ENCODE results near the gene COQ10B. TPM values are rescaled to one million over a fixed set of nuclear protein-coding genes. Genes with fewer than 3 reads are reported as not detected.

The COQ10B gene
- total and polyA plus RNA-seq, 4 experiments from 2014 or later = 31.7 to 88.1 (median 39.0) TPM

DNA sequence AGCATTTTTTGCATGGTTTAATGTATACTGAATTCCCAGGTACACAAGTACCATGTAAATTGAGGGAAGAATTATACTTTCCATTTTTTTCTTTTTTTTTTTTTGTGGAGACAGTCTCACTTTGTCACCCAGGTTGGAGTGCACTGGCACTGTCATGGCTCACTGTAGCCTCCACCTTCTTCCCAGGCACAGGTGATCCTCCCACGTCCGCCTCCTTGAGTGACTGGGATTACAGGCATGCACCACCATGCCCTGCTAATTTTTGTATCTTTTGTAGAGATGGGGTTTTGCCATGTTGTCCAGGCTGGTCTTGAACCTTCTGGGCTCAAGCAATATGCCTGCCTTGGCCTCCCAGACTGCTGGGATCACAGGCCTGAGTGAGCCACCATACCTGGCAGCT lies 50.6 kb downstream of the COQ10B start:
- intact Hi-C loops (cut with micrococcal nuclease) = no loop called here
- DNase-seq = no peak
- no peak overlapping the region for H3K4me3 Mint-ChIP-seq
- no peaks in the 10 kb centered on the region for H3K27me3 Mint-ChIP-seq
- peak overlapping the region in 4 of 7 donors; percentile 31 to 92 (median 42) for H3K27ac Mint-ChIP-seq
- no peaks in the 10 kb centered on the region for H3K27me3 ChIP-seq (ENCODE audit: insufficient read depth, low read length)
- H3K36me3 ChIP-seq (ENCODE audit: insufficient read depth, low read length) = peaks cover 13% of the 10 kb centered on the region
- POLR2A ChIA-PET (ENCODE audit: partially characterized antibody) = interaction anchor here (1.5 to 4.6 kb wide), 3 partner anchors 9 to 69 kb away, joined by 5 to 40 read pairs (median 8); partner anchors contain the start of genes MOB4 and SF3B1
- no peak overlapping the region for H3K27ac ChIP-seq (ENCODE audit: low read depth, low read length)
- CTCF ChIA-PET (ENCODE audit: partially characterized antibody) = interaction anchor here (0.6 to 2.3 kb wide), 2 partner anchors 13 to 501 kb away, joined by 3 to 7 read pairs; no protein-coding TSS in a partner anchor
- no peak overlapping the region for H3K4me3 ChIP-seq (ENCODE audit: low read length in 2 of 2)
- H3K9me3 ChIP-seq (ENCODE audit: control insufficient read depth in 1 of 2, low read length in 2 of 2) = no peaks in the 10 kb centered on the region
- H3K4me1 ChIP-seq (ENCODE audit: insufficient read depth, low read length) = peaks cover 35% of the 10 kb centered on the region
- peaks cover 14 to 42% (median 26%) of the 10 kb centered on the region in 4 donors for H3K4me1 Mint-ChIP-seq
- H3K9me3 Mint-ChIP-seq = no peaks in the 10 kb centered on the region
- peaks cover 3 to 49% of the 10 kb centered on the region in 2 donors for H3K36me3 Mint-ChIP-seq

DNA sequence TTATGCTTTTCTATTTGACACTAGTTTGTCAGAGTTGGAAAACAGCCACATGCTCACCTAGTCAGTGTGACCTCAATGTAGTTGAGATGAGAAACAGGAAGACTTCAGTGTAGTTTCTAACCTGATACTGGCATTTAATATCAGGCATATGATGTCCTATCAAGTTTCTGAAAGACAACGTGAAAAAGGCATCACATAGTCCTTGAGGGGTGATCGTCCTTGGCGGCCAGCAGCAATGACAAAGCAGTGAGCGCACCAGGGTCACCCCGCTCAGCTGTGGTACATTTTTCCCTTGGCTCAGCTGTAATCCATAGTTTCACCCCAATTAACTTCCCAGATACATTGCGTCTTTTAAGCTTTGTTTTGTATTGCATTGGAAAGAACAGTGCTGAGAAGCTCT lies 51.2 kb downstream of the COQ10B start:
- Histone ChIP-seq H3K27ac (ENCODE audit: low read depth, low read length) (no peak overlapping the region), H3K4me1 (ENCODE audit: insufficient read depth, low read length) (peaks cover 35% of the 10 kb centered on the region), H3K4me3 (ENCODE audit: low read length in 2 of 2) (no peak overlapping the region), H3K9me3 (ENCODE audit: control insufficient read depth in 1 of 2, low read length in 2 of 2) (no peaks in the 10 kb centered on the region), H3K27me3 (ENCODE audit: insufficient read depth, low read length) (no peaks in the 10 kb centered on the region), H3K36me3 (ENCODE audit: insufficient read depth, low read length) (peaks cover 13% of the 10 kb centered on the region)
- no peak overlapping the region for H3K4me3 Mint-ChIP-seq
- H3K27ac Mint-ChIP-seq = peak overlapping the region in 4 of 7 donors; percentile 44 to 92 (median 54)
- H3K27me3 Mint-ChIP-seq = no peaks in the 10 kb centered on the region
- peaks cover 14 to 38% (median 26%) of the 10 kb centered on the region in 4 donors for H3K4me1 Mint-ChIP-seq
- DNase-seq = no peak
- CTCF ChIA-PET (ENCODE audit: partially characterized antibody) = no interaction called here
- peaks cover 3 to 45% of the 10 kb centered on the region in 2 donors for H3K36me3 Mint-ChIP-seq
- no peaks in the 10 kb centered on the region for H3K9me3 Mint-ChIP-seq
- intact Hi-C loops (cut with micrococcal nuclease) = no loop called here
- POLR2A ChIA-PET (ENCODE audit: partially characterized antibody) = interaction anchor here (0.6 to 4.6 kb wide), 3 partner anchors 8 to 255 kb away, joined by 5 to 40 read pairs (median 5); partner anchors contain the start of gene MOB4

DNA sequence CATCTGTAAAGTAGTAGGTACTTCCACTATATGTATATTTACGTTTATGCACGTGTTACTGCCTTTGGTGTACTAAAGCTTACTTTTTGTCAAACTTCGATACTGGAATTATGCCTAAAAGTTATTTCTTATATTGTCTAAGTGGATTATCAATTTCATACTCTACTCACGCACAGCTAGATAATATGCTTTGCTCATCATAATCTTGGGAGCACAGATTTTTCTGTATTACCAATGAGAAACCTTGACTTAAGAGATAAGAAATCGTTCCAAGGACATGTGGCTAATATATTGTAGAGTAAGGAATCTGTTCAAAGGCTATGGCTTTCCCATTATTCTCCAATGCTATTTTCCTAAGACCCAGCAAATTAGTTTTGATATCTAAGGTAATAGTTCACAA lies 53.3 kb downstream of the COQ10B start:
- POLR2A ChIA-PET (ENCODE audit: partially characterized antibody) = interaction anchor here (1.2 to 4.6 kb wide), 2 partner anchors 9 to 72 kb away, joined by 4 to 40 read pairs; partner anchors contain the start of genes MOB4 and SF3B1

DNA sequence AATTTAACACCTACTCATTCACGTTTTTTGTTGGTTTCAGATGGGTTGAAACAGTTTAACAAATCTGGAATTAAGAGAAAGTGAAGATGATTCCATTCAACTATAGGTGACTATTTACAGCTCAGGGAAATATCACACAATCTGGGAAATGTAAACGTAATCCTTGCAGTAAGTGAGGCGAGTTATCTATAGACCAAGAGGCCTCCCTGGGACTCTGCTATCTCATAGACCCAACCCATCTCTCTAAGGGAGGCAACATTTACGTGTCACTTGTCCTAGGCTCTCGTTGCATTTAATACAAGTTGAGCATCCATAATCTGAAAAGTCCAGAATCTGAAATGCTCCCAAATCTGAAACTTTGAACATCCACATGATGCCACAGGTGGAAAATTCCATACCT lies 60.6 kb downstream of the COQ10B start:
- peaks cover 0 to 15% of the 10 kb centered on the region in 2 donors for H3K36me3 Mint-ChIP-seq
- intact Hi-C loops (cut with micrococcal nuclease) = no loop called here
- H3K27me3 ChIP-seq (ENCODE audit: insufficient read depth, low read length) = no peaks in the 10 kb centered on the region
- POLR2A ChIA-PET (ENCODE audit: partially characterized antibody) = interaction anchor here (0.9 to 1.9 kb wide), 5 partner anchors 11 to 79 kb away, joined by 3 to 27 read pairs (median 3); partner anchors contain the start of genes HSPD1, HSPE1 and SF3B1
- no peak for DNase-seq
- CTCF ChIA-PET (ENCODE audit: partially characterized antibody) = interaction anchor here (1.1 to 1.9 kb wide), 2 partner anchors 14 to 61 kb away, joined by 3 to 10 read pairs; partner anchors contain the start of genes COQ10B, HSPD1 and HSPE1
- H3K9me3 ChIP-seq (ENCODE audit: control insufficient read depth in 1 of 2, low read length in 2 of 2) = no peaks in the 10 kb centered on the region
- H3K4me1 ChIP-seq (ENCODE audit: insufficient read depth, low read length) = peaks cover 28% of the 10 kb centered on the region
- peak overlapping the region in 3 of 7 donors; percentile 92 to 97 (median 97) for H3K27ac Mint-ChIP-seq
- H3K4me3 ChIP-seq (ENCODE audit: low read length in 2 of 2) = no peak overlapping the region
- no peaks in the 10 kb centered on the region for H3K36me3 ChIP-seq (ENCODE audit: insufficient read depth, low read length)
- H3K9me3 Mint-ChIP-seq = no peaks in the 10 kb centered on the region
- H3K27ac ChIP-seq (ENCODE audit: low read depth, low read length) = no peak overlapping the region
- H3K27me3 Mint-ChIP-seq = no peaks in the 10 kb centered on the region
- peak overlapping the region in 1 of 8 donors; percentile 16 for H3K4me3 Mint-ChIP-seq
- H3K4me1 Mint-ChIP-seq = peaks cover 16 to 42% (median 25%) of the 10 kb centered on the region in 4 donors

More for the DNA sequence above, 53.3 kb downstream of the COQ10B start:
- Histone ChIP-seq H3K4me3 (ENCODE audit: low read length in 2 of 2) (no peak overlapping the region), H3K36me3 (ENCODE audit: insufficient read depth, low read length) (peaks cover 13% of the 10 kb centered on the region), H3K9me3 (ENCODE audit: control insufficient read depth in 1 of 2, low read length in 2 of 2) (no peaks in the 10 kb centered on the region), H3K27me3 (ENCODE audit: insufficient read depth, low read length) (no peaks in the 10 kb centered on the region), H3K4me1 (ENCODE audit: insufficient read depth, low read length) (peaks cover 31% of the 10 kb centered on the region), H3K27ac (ENCODE audit: low read depth, low read length) (no peak overlapping the region)
- no peaks in the 10 kb centered on the region for H3K27me3 Mint-ChIP-seq
- CTCF ChIA-PET (ENCODE audit: partially characterized antibody) = interaction anchor here (1.3 kb wide), 1 partner anchor 8 kb away, joined by 3 read pairs; no protein-coding TSS in a partner anchor
- intact Hi-C loops (cut with micrococcal nuclease) = no loop called here
- H3K27ac Mint-ChIP-seq = no peak overlapping the region
- H3K4me3 Mint-ChIP-seq = no peak overlapping the region
- H3K9me3 Mint-ChIP-seq = no peaks in the 10 kb centered on the region
- H3K4me1 Mint-ChIP-seq = peaks cover 12 to 24% (median 19%) of the 10 kb centered on the region in 4 donors
- no peak for DNase-seq
- peaks cover 3 to 29% of the 10 kb centered on the region in 2 donors for H3K36me3 Mint-ChIP-seq

DNA sequence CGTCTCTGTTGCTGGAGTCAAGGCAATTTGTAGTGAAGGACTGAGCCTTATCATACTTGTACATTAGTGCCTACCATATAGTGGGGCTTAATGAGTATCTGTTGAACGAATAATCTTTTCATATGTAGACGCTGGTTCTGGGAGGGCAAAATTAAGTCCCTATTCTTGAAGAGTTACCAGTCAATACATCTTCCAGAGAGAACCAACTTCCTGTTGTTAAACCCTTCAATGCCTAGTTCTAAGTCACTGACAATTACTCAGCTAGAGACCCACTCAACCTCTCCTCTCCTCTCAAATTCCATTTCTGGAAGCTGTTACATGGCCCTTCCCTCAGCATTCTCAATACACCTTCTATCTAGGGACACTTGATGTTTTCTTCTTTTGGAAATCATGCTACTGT lies 61.4 kb downstream of the COQ10B start:
- H3K4me3 ChIP-seq (ENCODE audit: low read length in 2 of 2) = peak overlapping the region; percentile 88 to 93
- peaks cover 16 to 50% (median 30%) of the 10 kb centered on the region in 4 donors for H3K4me1 Mint-ChIP-seq
- no peaks in the 10 kb centered on the region for H3K36me3 ChIP-seq (ENCODE audit: insufficient read depth, low read length)
- DNase-seq = no peak
- POLR2A ChIA-PET (ENCODE audit: partially characterized antibody) = interaction anchor here (0.8 to 3.3 kb wide), 10 partner anchors 9 to 715 kb away, joined by 3 to 180 read pairs (median 16); partner anchors contain the start of genes COQ10B, GTF3C3, HSPD1 and HSPE1
- peak overlapping the region; percentile 92 to 97 (median 95) for H3K27ac Mint-ChIP-seq
- peak overlapping the region; percentile 95 for H3K27ac ChIP-seq (ENCODE audit: low read depth, low read length)
- no peaks in the 10 kb centered on the region for H3K9me3 ChIP-seq (ENCODE audit: control insufficient read depth in 1 of 2, low read length in 2 of 2)
- no peaks in the 10 kb centered on the region for H3K9me3 Mint-ChIP-seq
- peaks cover 33% of the 10 kb centered on the region for H3K4me1 ChIP-seq (ENCODE audit: insufficient read depth, low read length)
- peak overlapping the region; percentile 86 to 99 (median 94) for H3K4me3 Mint-ChIP-seq
- peaks cover 4 to 18% of the 10 kb centered on the region in 2 donors for H3K36me3 Mint-ChIP-seq
- CTCF ChIA-PET (ENCODE audit: partially characterized antibody) = no interaction called here
- no peaks in the 10 kb centered on the region for H3K27me3 ChIP-seq (ENCODE audit: insufficient read depth, low read length)
- H3K27me3 Mint-ChIP-seq = no peaks in the 10 kb centered on the region
- intact Hi-C loops (cut with micrococcal nuclease) = loop anchor here (1.0 kb wide), 3 partner anchors 14 to 79 kb away; partner anchors contain the start of genes COQ10B, HSPE1 and SF3B1

DNA sequence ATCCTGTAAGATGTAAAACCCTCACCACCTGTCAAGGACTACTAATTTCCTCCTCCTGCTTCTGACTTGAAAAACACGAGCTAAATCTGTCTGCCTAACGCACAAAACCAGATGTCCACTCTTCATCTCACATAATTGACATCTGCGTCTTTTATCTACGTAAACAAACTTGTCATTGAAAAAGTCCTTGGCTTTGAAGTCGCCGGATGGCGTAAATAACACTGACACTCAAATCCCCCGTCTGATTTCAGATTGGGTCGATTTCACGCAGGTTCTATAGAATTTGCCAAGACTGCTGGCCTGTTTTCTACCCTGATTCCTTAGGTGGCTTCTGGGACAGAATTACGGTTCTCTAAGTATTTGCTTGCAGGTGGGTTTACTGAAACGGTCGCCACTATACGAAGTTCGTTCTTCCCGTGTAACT lies 62.0 kb downstream of the COQ10B start:
- Mint-ChIP-seq H3K27me3 (no peaks in the 10 kb centered on the region), H3K4me3 (peak overlapping the region; percentile 86 to 99 (median 94)), H3K4me1 (peaks cover 16 to 53% (median 30%) of the 10 kb centered on the region in 4 donors), H3K27ac (peak overlapping the region; percentile 92 to 97 (median 95)), H3K36me3 (peaks cover 6 to 21% of the 10 kb centered on the region in 2 donors), H3K9me3 (no peaks in the 10 kb centered on the region)
- H3K4me3 ChIP-seq (ENCODE audit: low read length in 2 of 2) = peak overlapping the region; percentile 88 to 93
- peak overlapping the region; percentile 95 for H3K27ac ChIP-seq (ENCODE audit: low read depth, low read length)
- H3K9me3 ChIP-seq (ENCODE audit: control insufficient read depth in 1 of 2, low read length in 2 of 2) = no peaks in the 10 kb centered on the region
- intact Hi-C loops (cut with micrococcal nuclease) = loop anchor here (1.0 kb wide), 3 partner anchors 15 to 80 kb away; partner anchors contain the start of genes COQ10B, HSPE1 and SF3B1
- POLR2A ChIA-PET (ENCODE audit: partially characterized antibody) = interaction anchor here (0.6 to 3.3 kb wide), 14 partner anchors 8 to 716 kb away, joined by 3 to 180 read pairs (median 6); partner anchors contain the start of genes COQ10B, GTF3C3, HSPD1 and HSPE1
- CTCF ChIA-PET (ENCODE audit: partially characterized antibody) = interaction anchor here (1.1 to 2.1 kb wide), 2 partner anchors 10 to 15 kb away, joined by 4 to 16 read pairs; partner anchors contain the start of genes HSPD1 and HSPE1
- H3K4me1 ChIP-seq (ENCODE audit: insufficient read depth, low read length) = peaks cover 33% of the 10 kb centered on the region
- no peaks in the 10 kb centered on the region for H3K27me3 ChIP-seq (ENCODE audit: insufficient read depth, low read length)
- no peak for DNase-seq
- peaks cover 1% of the 10 kb centered on the region for H3K36me3 ChIP-seq (ENCODE audit: insufficient read depth, low read length)
